GM03348 (cell line): ENCODE measurements around the gene CLASP1.
A peak's percentile ranks its signal among the peaks of the same experiment; 100 is the strongest.

ENCODE experiments used
- DNase-seq: peaks from one replicate; pipeline ENCODE4 v3.0.0; 2012; ENCODE audit warnings: low spot score

Gene CLASP1

DNA sequence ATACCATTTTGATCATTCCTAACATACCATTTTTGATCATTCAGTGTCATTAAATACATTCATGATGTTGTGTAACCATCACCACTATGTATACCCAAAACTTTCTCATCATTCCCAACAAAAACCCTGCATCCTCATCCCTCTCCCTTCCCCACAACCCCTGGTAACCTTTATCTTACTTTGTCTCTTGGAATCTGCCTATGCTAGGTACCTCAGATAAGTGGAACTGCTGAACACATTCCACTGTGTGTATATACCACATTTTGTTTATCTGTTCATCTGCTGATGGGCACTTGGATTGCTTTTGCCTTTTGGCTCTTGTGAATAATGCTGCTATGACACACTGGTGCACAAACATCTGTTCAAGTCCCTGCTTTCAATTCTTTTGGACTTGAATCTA lies 280.4 kb downstream of the CLASP1 start:
- DNase-seq: no peak

DNA sequence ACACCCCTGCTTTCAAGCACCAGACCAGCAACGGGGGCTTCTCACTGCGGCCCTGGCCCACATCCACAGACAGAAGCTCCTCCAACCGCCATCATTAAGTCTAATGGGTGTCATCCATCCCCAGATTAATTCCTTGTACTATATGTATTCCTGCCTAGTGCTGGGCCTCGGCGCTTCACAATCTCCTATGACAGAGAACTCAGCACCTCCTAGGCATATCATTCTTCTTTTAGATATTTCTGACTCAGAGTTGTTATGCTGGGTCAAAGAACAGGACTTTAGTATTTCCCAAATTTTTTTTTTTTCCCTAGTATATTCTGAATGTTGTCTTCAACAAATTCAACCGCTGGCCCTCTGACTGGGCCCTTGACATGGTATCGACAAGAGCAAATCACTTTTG lies 281.1 kb downstream of the CLASP1 start:
- no peak for DNase-seq

DNA sequence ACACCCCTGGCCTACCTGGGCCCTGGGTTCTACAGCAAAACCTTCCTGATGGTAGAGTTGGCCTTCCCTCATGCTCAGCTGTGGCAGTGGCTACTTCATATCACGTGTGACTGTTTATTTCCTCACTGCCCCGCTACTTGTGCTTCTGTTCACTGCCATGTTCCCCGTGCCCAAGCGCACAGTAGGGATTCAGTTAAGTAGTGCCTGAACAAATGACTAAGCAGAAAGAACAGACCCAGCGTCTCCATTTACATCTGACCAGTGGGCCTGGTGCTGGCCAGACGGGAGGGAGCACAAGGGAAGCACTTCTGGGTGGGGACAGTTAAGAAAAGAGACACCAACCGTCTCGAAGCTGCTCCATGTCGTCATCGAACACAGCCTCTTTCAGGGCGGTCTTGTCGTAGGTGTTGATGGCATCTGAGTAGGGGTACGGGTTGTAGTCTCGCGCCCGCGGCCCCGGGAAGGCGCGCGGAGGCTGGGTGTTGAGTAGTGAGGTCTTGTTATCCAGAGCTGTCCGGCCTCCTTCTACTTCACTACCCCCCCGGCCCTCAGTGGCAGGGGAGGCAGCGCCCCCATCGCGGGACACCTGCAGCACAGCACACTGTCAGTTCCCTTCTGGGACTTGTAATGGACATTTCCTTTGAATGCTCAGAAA lies 281.9 kb downstream of the CLASP1 start:
- DNase-seq: no peak

DNA sequence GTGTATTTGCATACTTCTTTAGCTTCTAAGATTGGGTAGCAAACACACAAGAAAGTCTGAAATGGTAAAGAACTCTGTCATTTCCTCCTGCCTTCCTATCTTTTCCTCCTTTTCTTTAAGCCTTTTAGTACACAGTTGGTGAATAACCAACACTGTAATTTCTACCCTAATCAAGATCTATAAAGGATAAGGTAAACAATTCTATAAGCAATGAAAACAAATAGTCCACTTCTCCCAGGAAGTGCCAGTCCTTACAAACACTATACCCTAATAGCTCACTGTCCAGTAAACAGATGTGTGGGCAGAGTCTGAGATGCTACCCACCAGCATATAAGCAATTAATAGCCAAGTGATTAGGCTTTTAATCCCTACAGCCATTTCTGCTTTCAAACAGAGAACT lies 283.2 kb downstream of the CLASP1 start:
- no peak for DNase-seq

DNA sequence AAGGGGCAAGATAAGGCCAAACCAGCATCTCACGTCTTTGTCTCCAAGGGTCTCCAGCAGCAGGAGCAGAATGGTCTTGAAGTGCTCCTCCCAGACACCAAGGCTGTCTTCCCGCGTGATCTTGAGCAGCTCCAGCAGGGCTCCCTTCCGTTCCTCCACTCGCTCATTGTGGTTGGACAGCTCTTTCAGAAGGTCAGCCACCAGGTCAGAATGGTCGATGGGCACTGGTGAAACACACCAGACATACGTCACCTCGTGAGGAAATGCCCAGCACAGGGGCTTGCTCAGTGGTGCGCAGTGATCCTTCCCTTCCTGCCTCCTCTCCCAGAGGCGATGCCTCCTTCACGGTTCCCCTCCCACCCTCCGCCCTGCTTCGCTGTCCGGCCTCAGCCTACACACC lies 284.2 kb downstream of the CLASP1 start:
- DNase-seq: no peak

DNA sequence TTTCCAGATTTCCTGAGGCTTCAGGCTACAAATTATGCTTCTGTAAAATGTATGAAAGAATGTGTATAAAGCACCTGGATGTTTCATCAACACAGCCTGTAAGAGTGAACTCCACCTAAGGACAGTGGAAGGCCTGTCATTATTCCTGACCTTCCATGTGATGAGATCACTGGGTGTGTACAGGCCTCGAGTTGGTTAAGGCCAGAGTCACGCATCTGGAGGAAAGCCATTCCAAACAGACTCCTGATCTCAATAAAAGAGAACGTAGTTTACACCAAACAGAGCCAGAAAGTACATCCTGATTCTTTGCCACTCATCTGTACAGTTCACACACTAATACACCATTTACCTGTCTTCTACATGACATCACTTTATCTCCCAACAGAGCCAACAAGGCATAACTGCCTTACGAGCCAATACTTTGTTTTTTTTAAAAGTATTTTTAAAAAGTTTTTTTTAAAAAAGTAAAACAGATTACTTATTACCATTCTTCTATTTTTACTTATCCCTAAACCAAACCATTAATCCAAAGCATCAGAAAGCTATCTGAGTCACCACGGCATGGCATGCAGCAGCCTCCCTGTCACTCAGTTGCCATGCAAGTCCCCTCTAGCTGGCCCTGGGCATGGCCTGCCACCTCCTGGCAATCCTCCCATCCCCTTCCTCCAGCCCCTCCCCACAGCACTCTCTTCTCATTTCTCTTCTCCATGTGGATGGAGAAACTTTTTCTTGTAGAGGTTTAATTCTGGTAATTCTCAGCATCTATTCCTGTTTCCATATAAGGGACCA lies 285.4 kb downstream of the CLASP1 start:
- DNase-seq: peak; percentile 76

DNA sequence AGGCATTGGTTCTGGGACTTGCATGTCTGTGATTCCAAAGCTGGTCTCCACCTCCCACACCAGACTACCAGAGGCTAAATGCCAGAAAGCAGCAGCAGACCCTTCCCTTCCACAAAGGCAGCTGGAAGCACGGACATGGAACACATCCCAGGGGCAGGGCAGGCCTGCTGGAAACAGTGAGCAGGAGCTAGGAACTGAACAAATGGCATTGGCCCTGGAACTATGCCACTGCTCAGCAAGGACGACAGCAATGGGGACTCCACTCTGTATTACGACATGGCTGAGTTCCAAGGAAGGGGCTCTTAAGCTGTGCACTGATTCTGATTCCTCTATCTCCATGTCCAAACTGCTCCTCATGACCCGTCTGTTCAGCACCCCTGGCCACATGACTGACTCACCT lies 286.5 kb downstream of the CLASP1 start:
- no peak for DNase-seq

DNA sequence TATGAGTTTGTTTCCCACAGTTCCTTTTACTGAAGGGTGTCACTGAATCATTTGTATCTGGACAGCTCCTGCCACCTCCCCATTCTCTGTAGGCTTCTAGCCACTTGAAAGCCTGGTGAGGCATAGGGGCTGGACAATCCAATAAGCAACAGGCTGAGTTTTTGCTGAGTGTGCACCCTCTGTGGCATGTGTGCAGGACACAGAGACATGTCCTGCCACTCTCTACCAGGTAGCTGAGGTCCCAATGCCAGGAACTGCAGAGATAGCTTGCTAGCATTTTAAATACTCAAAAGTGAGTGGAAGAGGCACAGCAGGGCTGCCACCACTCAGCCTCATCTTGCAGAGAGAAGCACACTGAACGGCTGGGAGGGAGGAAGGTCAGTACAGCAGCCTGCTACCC lies 287.0 kb downstream of the CLASP1 start:
- DNase-seq: no peak

DNA sequence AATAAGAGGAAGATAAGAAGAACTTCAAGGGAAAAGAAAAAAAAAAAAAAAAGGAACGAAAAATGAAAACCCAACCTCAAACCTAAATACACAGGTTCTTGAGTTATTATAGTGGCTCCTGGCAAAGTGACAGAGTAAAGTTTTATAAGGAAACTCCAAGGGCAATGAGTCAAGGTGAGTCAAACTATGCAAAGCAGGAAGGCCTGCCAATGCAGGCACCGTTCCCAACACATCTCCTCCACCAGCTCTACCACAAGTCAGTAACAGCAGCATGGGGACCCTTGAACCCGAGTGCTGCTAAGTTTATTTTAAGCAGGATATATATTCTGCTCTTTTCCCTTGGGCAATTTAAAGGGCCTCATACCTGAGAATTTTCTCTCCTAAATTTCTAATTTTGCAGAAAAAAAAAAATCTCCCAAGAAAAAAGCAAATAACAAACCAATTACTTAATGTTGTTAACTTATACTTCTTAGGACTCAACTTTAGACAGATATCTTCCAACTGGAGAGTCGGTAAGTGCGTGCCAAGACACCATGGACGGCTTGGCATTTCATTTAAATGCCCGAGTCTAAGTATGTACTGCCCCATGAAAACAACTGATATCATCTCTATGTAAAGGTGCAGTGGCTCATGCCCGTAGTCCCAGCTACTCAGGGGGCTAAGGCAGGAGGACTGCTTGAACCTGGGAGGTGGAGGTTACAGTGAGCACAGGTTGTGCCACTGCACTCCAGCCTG lies 288.5 kb downstream of the CLASP1 start:
- peak; percentile 70 for DNase-seq

DNA sequence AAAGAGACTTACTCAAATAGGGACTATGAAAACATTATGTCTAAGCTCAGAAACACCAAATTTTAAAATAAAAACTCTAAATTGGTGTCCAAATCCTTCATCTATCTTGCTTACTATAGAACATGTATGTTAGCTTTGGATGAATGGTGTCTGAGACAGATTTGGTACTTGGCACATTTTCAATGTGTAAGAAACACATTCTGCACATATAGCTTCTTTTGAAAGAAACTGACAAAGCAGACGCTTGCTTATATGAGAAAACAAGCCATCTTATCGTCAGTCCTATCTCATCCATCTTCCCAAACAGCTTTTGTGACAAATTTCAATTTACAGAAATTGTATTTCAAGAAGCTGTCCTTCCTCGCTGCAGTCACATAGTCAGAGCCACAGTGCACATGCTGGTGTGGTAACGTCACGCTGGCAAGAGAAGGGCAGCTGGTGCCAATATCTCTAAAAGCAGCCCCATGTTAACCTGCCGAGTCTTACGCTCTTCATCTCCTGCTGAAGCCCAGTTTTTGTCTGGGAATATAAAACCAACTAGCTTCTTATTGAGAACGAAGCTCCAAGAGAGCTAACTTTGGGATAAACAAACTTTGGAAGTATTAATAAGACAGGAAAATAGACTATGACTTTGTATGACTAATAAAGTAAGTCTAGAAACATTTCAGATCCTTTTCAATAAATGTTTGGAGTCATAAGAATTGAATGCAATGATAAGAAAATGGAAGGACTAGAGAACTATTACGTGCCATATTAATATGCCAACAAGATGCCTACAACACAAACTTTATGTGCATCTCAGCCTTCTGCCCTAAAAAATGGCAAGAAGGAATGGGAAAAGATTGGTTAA lies 289.3 kb downstream of the CLASP1 start:
- DNase-seq: no peak

DNA sequence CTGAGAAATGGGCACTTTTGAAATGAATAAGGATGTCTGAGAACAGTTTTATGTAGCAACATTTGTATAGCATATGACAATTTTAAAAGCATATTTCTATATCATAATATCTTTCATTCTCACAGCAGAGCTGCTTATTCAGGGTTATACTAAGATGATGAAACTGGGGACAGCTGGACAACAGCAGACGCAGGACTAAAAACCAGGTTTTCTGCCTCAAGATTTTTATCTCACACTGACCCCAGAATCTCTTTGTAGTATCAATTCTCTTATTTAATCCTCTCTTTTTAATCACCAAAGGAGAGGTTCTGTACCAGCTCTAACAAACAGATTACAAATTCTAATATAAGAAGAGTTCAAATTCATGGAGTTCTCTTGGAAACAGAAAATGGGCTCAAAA lies 290.1 kb downstream of the CLASP1 start:
- no peak for DNase-seq

DNA sequence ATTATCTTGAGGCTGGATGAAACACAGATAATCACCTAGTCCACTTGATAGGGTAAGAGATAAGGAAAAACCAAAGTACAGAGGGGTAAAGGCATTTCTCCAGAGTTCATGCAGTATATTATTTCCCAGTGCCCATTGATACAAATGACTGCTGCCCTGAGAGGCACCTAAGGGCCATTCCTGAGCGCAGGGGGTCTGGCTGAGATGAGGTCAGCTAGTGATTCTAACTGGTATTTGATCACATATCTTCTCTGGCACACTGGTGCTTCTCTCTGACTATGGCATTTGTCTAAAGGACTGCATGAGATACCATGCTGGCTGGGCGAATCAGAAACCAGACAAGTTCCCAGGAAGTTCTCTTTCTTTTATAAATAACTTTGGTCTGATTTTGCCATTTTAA lies 291.0 kb downstream of the CLASP1 start:
- DNase-seq: no peak

DNA sequence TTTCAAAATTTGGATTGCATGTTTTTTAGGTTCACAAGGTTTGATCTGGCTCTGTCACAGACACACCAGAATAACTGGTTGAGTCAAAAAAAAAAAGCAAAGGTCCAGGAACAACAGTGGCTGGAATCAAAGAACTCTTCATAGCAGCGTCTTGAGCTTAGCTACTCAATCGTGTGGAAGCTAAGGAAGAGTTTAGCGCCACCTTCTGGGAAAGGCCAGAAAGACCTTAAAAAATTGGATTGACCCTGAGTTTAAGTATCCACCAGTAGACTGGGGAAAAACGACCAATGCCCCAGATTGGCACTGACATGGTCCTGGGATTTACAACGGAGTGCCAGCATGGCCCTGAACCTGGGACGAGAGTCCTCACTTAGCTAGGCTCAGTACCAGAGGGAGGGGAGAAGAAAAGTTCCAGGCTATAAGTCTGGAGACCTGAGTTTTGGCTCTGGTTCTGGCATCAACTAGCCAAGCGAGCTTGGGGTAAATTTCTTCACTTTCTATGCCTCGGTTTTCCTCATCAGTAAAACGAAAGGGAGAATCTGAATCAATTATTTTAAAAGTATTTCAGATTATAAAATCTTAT lies 293.1 kb downstream of the CLASP1 start:
- peak; percentile 81 for DNase-seq

DNA sequence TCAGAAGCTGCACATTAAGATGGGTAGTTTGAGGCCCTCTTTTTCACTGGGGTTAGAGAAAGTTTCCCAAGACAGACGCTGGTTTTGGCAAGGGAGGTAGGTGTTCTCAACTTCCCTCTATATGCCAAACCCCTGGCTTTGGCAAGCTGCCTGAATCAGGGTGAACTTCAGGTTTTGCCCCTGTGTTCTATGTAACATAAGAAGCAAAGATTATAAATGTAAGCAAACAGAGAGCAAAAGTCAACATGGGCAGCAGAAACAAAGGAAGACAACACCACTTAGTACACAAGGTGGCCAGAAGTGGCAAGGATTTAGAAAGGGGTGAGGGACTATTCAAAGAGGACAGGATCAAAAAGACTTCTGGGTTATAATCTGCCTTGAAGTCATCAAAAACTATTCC lies 293.8 kb downstream of the CLASP1 start:
- no peak for DNase-seq

DNA sequence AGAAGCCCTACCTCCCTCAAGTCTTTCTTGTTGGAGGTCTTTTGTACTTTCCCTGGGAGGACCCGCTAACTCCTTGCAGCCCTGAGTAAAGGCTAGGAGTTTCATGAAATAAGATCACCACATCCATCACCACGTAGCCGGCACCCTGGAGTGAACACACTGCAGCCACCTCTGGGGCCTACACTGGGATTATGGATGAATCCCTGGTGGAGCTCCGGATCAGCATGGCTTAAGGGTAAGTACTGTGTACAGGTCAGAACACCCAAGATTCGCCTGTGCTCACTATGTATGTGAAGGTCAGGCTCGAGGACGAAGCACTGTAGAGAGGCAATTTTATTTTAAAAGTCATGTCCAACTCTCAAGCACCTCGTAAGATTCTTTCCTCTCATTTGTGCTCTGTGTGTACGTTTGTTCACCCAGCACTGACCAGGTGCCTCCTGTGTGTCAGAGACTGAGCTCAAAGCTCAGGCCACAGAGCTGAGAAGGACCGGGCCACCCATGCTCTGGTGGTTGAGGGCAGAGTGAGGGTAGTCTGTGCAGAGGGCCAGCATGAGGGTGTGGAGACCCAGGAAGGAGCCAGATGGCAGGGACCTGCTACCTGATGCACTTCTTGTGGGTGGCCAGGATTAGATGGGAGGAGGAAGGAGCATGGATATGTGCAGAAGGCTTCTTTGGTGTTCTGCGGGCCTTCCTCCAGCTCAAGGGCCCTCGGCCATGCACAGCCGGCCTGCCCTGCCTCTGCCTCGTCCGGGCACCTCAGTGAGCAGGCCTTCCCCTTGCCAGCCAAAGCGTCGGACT lies 297.5 kb downstream of the CLASP1 start:
- no peak for DNase-seq

DNA sequence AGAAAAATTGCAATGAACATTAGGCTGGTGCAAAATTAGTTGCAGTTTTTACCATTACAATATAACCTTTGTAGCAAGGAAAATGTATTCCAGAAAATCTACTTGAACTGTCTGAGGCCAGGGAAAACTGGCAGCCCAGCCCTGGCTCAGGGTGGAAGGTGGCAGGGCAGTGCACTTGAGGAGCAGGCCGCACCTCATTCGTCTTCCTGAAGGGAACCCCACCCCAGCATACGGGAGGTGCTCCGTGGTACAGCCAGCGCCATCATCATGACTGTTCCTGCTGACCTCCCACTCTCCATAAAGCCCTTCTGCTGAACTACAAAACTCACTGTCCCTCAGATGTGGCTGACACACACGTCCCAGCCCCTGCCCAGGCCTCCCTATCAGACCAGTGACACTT lies 298.4 kb downstream of the CLASP1 start:
- DNase-seq: no peak

DNA sequence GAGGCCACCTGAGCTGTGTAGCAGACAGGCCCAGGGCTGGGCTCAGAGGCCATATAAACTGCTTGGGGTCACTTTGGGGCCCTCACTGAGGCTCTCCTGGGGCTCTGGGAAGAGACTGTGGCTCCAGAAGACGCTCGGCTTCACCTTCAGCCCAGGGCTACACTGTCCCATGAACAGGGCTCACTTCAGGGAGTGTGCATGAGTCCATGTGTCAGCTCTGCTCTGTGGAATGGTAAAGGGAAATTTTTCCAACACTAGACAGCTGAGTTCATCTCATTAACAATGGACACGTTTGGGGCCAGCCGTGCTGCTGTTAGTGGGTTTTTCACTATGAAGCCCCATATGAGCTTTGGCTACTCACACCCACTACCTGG lies 298.9 kb downstream of the CLASP1 start:
- DNase-seq: no peak

DNA sequence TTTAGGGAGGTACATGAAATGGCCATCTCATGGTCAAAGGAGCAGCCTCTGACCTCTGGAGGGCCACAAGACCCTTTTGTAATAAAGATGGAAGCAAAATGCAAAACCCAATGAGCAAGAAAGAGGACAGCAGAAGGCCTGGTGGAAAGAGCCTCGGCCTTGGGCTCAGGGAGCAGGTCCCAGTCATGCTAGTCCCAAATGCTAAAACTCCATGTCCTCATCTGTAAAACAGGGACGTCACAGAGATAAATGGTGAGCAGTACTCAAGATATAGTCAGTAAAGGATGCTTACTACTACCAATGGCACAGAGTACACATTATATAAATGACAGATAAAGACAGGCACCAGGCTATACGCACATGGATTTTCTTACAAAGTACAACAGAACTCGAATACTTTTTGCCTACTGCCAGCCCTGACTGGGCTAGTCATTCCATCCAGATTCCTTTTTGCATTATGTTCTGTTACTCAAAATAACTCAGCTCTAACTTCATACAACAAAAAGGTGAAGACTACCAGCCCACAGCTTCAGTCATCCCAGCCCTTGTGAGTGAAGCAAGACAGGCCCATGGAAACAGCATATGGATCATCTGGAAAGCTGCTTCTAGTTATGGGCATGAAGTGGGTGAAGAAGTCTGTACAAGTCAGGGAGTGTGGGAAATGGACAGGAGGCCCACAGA lies 299.4 kb downstream of the CLASP1 start:
- DNase-seq: no peak

DNA sequence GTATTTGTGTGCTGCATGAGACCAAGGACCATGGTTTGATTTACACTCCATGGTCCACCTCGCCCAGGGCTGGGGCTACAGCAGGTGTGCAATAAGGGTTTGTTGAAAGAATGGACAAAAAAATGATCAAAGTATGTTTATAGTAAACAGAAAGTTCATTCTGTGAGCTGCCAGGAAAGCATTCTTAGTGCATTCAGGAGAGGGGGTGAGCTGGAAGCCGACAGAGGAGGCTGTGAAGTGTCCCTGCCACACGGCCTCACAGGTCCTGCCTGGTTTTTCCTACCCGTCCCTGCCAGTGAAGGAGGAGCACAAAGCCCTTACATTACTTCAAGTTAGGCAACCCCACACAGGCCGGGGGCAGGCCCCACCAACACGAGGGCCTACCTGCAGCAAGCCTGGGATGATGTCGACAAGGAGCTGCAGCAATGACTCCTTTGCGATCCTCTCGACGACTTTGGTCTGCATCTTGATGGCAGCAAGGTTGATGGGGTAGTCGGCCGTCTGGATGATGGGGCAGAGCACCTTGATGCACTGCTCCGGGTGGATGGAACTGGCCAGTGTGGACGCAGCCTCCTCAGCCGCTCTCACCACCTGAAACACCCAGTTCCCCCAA lies 301.0 kb downstream of the CLASP1 start:
- no peak for DNase-seq

DNA sequence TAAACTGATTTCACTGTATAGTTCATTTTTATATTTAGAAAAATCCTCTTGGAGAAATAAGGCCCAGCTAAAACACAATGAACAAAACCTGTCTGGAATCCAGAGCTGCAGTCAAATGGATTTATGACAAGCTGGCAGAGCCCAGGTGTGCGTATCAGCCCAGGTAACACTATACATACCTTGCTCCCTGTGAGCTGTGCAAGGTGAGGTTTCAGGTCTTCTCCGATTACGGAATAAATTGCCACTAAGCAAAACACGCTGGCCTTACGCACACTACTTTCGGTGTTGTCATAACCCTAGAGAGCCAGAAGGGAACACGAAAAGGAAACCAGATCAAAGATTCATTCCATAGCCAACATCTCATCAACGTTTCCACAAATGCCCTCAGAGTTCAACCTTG lies 302.4 kb downstream of the CLASP1 start:
- no peak for DNase-seq
